Small intestine (tissue), 7 donors: ENCODE data around the gene SYK. TPM values are rescaled to one million over a fixed set of nuclear protein-coding genes. Genes with fewer than 3 reads are reported as not detected.
"Not testable (repeated sequence)": the region's sequence is repeated elsewhere in the genome, so short reads cannot be mapped to it uniquely, and the experiment has no call there.

ENCODE experiments used
- DNase-seq, 2 donors: peaks; one replicate each; pipeline versions ENCODE4 v3.0.0 to v3.0.0-alpha.2; 2013
- FAIRE-seq: peaks from 2 replicates; lab custom pipeline; 2012; peaks lifted over from hg19 to GRCh38; lab: Jason Lieb, UNC
- H3K27ac ChIP-seq, 3 donors: one replicate each; pipeline ENCODE4 v1.5.1; 2013; ENCODE audit warnings: low read length in 2 of 3, mild to moderate bottlenecking in 2 of 3, control low read depth in 1 of 3, inconsistent platforms in 1 of 3, low read depth in 1 of 3, moderate library complexity in 1 of 3
- H3K27me3 ChIP-seq, 3 donors: one replicate each; pipeline ENCODE4 v1.6.1; 2013; ENCODE audit warnings: low read length in 3 of 3, inconsistent platforms in 1 of 3; ENCODE audit not compliant: control insufficient read depth in 3 of 3, insufficient read depth in 3 of 3
- H3K36me3 ChIP-seq, 3 donors: one replicate each; pipeline ENCODE4 v1.6.1; 2013; ENCODE audit warnings: low read length in 3 of 3, inconsistent platforms in 1 of 3, low read depth in 1 of 3, mild to moderate bottlenecking in 1 of 3, moderate library complexity in 1 of 3; ENCODE audit not compliant: control insufficient read depth in 3 of 3, insufficient read depth in 2 of 3
- H3K4me1 ChIP-seq, 3 donors: one replicate each; pipeline ENCODE4 v1.6.1; 2013; ENCODE audit warnings: low read length in 2 of 3, inconsistent platforms in 1 of 3, low read depth in 1 of 3, mild to moderate bottlenecking in 1 of 3, moderate library complexity in 1 of 3; ENCODE audit not compliant: control insufficient read depth in 3 of 3, insufficient read depth in 2 of 3
- H3K4me3 ChIP-seq, 3 donors: one replicate each; pipeline ENCODE4 v1.5.1; 2013; ENCODE audit warnings: low read length in 3 of 3, control low read depth in 1 of 3, inconsistent platforms in 1 of 3, low read depth in 1 of 3, mild to moderate bottlenecking in 1 of 3, moderate library complexity in 1 of 3
- H3K9me3 ChIP-seq, 2 donors: one replicate each; pipeline ENCODE4 v1.6.1; 2013; ENCODE audit warnings: low read depth in 1 of 2, low read length in 1 of 2; ENCODE audit not compliant: control insufficient read depth in 2 of 2, insufficient read depth in 1 of 2
- WGBS, 3 donors: extraction: QIAGEN DNeasy Blood & Tissue Kit; methylation state at CpG; one replicate each; pipeline ENCODE4 v1.1.7; 2013; 5-methylcytosine and 5-hydroxymethylcytosine counted together
- polyA plus RNA-seq, 4 donors: library from polyadenylated mRNA; stranded (reverse) in 3 of 4; unstranded in 1 of 4; fragments of 200-250 nt in 3 of 4; fragments of 120-200 nt in 1 of 4; gene quantifications; one replicate each; pipeline versions ENCODE4 v1.2.1 to v1.2.3, GENCODE V29; 2013
- donor health status: healthy with polysubstance abuse.
- donor health status: control.
- donor health status: control.
- donor health status: Bipolar disorder and iron deficiency.
- donor health status: healthy.

SYK gene
- polyA plus RNA-seq, 4 donors = 28.7 to 40.9 (median 31.7) TPM

- DNase-seq (no peak), FAIRE-seq (no peak)
- H3K36me3 ChIP-seq = peaks cover 0 to 10% (median 0%) of the 10 kb centered on the region in 3 donors
- no peaks in the 10 kb centered on the region for H3K27me3 ChIP-seq
- no peak overlapping the region for H3K27ac ChIP-seq
- H3K9me3 ChIP-seq = no peaks in the 10 kb centered on the region
- peaks cover 0 to 4% (median 2%) of the 10 kb centered on the region in 3 donors for H3K4me1 ChIP-seq
- WGBS, 3 donors = 85 to 91% (median 87%) methylated on average over 8 of the region's 8 CpGs
- H3K4me3 ChIP-seq = no peak overlapping the region
Observed at GRCh38 chr9:90813046-90813445, 11.4 kb downstream of the SYK start.

GRCh38 chr9:90813523-90813922 is 11.9 kb downstream of the SYK start:
- H3K27ac ChIP-seq = no peak overlapping the region
- WGBS, 3 donors = 91 to 97% (median 94%) methylated on average over 2 of the region's 2 CpGs
- no peak for FAIRE-seq

GRCh38 chr9:90814355-90814754 is 12.7 kb downstream of the SYK start:
- WGBS, 3 donors = 72 to 84% (median 81%) methylated on average over 4 of the region's 4 CpGs
- H3K9me3 ChIP-seq = no peaks in the 10 kb centered on the region
- H3K27me3 ChIP-seq = no peaks in the 10 kb centered on the region
- H3K4me1 ChIP-seq = peaks cover 0 to 4% (median 2%) of the 10 kb centered on the region in 3 donors
- H3K27ac ChIP-seq = no peak overlapping the region
- H3K4me3 ChIP-seq = no peak overlapping the region
- no peak for DNase-seq
- H3K36me3 ChIP-seq = peaks cover 0 to 5% (median 0%) of the 10 kb centered on the region in 3 donors
- FAIRE-seq = no peak

More at GRCh38 chr9:90813523-90813922, 11.9 kb downstream of the SYK start:
- peaks cover 0 to 10% (median 0%) of the 10 kb centered on the region in 3 donors for H3K36me3 ChIP-seq
- no peaks in the 10 kb centered on the region for H3K9me3 ChIP-seq
- H3K4me3 ChIP-seq = no peak overlapping the region
- no peak for DNase-seq
- no peaks in the 10 kb centered on the region for H3K27me3 ChIP-seq
- peaks cover 0 to 4% (median 2%) of the 10 kb centered on the region in 3 donors for H3K4me1 ChIP-seq

- 44 to 67% (median 51%) methylated on average over 13 of the region's 13 CpGs for WGBS, 3 donors
- FAIRE-seq (no peak), DNase-seq (no peak)
- Histone ChIP-seq H3K27me3 (no peaks in the 10 kb centered on the region), H3K9me3 (no peaks in the 10 kb centered on the region), H3K4me1 (peaks cover 0 to 4% (median 2%) of the 10 kb centered on the region in 3 donors), H3K4me3 (no peak overlapping the region), H3K27ac (peak overlapping the region in 1 of 3 donors; percentile 4), H3K36me3 (peaks cover 0 to 3% (median 0%) of the 10 kb centered on the region in 3 donors)
Observed at GRCh38 chr9:90815183-90815943, 13.7 kb downstream of the SYK start.

GRCh38 chr9:90815944-90816357 is 14.3 kb downstream of the SYK start:
- Histone ChIP-seq H3K36me3 (peaks cover 0 to 3% (median 0%) of the 10 kb centered on the region in 3 donors), H3K4me1 (peaks cover 0 to 4% (median 2%) of the 10 kb centered on the region in 3 donors), H3K4me3 (no peak overlapping the region), H3K27ac (no peak overlapping the region), H3K27me3 (no peaks in the 10 kb centered on the region), H3K9me3 (no peaks in the 10 kb centered on the region)
- no peak for DNase-seq
- FAIRE-seq = no peak
- 84 to 95% (median 89%) methylated on average over 4 of the region's 4 CpGs for WGBS, 3 donors

GRCh38 chr9:90816690-90817089 is 15.1 kb downstream of the SYK start:
- DNase-seq (no peak), FAIRE-seq (no peak)
- peaks cover 0 to 3% (median 0%) of the 10 kb centered on the region in 3 donors for H3K36me3 ChIP-seq
- H3K4me3 ChIP-seq = no peak overlapping the region
- 94 to 95% (median 94%) methylated on average over 2 of the region's 2 CpGs for WGBS, 3 donors
- H3K4me1 ChIP-seq = peaks cover 0 to 4% (median 2%) of the 10 kb centered on the region in 3 donors
- H3K9me3 ChIP-seq = peaks cover 0 to 1% of the 10 kb centered on the region in 2 donors
- no peak overlapping the region for H3K27ac ChIP-seq
- no peaks in the 10 kb centered on the region for H3K27me3 ChIP-seq

- WGBS, 3 donors = 84 to 90% (median 89%) methylated on average over 6 of the region's 6 CpGs
Observed at GRCh38 chr9:90818279-90818678, 16.7 kb downstream of the SYK start.

GRCh38 chr9:90820406-90820805 is 18.8 kb downstream of the SYK start:
- not testable (repeated sequence) for H3K36me3 ChIP-seq, H3K27me3 ChIP-seq, H3K4me3 ChIP-seq, H3K27ac ChIP-seq, H3K4me1 ChIP-seq, H3K9me3 ChIP-seq, DNase-seq, FAIRE-seq
- WGBS, 3 donors = 82 to 86% (median 86%) methylated on average over 4 of the region's 4 CpGs

More at GRCh38 chr9:90818279-90818678, 16.7 kb downstream of the SYK start:
- no peak for DNase-seq
- peaks cover 0 to 3% (median 3%) of the 10 kb centered on the region in 3 donors for H3K36me3 ChIP-seq
- FAIRE-seq = no peak
- no peaks in the 10 kb centered on the region for H3K27me3 ChIP-seq
- peaks cover 0 to 4% (median 2%) of the 10 kb centered on the region in 3 donors for H3K4me1 ChIP-seq
- no peak overlapping the region for H3K27ac ChIP-seq
- H3K9me3 ChIP-seq = peaks cover 0 to 10% of the 10 kb centered on the region in 2 donors
- H3K4me3 ChIP-seq = no peak overlapping the region
